ENCODE measurements around the gene MYBPC1. TPM values are rescaled to one million over a fixed set of nuclear protein-coding genes. Genes with fewer than 3 reads are reported as not detected.

The MYBPC1 gene
- total RNA-seq, 2 donors from 2014 or later = not detected

DNA sequence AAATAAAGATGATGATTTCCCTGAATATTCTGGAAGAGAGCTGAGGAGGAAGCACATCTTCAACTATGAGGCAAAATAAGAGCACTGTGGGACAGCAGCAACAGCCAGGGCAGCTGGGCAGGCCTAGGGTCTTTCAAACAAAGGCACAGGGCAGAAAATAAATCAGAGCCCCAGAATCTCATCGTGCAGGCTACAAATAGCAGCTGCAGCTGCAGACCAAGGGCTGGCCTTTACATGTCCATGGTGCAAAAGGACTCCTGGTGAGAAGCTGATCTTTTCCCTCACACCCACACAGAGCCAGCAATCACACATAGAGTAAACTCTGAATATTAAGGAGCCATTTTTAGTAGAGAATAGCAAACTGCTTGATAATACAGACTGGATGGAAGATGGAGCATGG lies 13.6 kb upstream of the MYBPC1 start:
- Mint-ChIP-seq H3K27ac (no peak overlapping the region), H3K27me3 (peaks cover 5 to 9% of the 10 kb centered on the region in 2 donors), H3K4me1 (ENCODE audit: low read depth in 2 of 2) (no peaks in the 10 kb centered on the region), H3K9me3 (no peaks in the 10 kb centered on the region), H3K4me3 (no peak overlapping the region), H3K36me3 (no peaks in the 10 kb centered on the region)
- DNase-seq (ENCODE audit: low spot score) (no peak), ATAC-seq (no peak)

DNA sequence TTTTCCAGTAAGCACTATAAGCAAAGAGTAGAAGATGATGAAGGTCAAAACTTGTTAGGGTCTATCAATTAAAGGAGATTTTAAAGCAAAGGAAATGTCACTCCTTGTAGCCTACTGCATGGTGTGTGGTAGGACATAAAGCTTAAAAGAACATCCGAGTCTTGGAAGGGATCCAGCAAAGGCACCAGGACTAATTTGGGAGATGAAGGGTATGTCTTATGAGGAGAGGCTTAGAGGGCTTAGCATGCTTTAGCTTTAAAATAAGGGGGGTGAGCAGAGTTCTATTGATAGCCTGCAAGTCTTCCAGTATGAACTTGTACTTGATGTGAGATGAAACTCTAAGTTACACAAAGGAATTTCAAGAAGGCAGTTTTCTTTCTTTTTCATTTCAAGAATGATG lies 11.8 kb upstream of the MYBPC1 start:
- peaks cover 11 to 14% of the 10 kb centered on the region in 2 donors for H3K27me3 Mint-ChIP-seq
- H3K27ac Mint-ChIP-seq = no peak overlapping the region
- H3K4me3 Mint-ChIP-seq = no peak overlapping the region
- DNase-seq (ENCODE audit: low spot score) = no peak
- H3K36me3 Mint-ChIP-seq = no peaks in the 10 kb centered on the region
- H3K4me1 Mint-ChIP-seq (ENCODE audit: low read depth in 2 of 2) = no peaks in the 10 kb centered on the region
- no peaks in the 10 kb centered on the region for H3K9me3 Mint-ChIP-seq
- ATAC-seq = no peak

DNA sequence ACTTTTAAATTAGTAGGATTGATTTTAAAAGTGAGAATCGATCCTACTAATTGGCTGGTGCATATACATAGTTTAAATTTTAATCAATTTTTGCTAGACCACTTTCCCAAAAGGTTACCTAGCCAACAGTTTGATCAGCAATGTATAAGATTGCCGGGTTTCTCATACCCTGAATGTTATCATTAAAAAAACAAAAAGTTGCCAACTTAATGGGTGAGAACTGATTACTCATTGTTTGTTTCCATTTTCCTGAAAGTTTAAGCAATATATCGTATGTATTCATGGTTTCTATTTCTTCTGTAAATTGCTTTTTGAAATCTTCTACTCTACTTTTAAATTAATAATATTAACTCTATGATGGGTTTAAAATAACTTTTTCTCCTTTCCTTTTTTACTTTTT lies 4.4 kb upstream of the MYBPC1 start:
- Mint-ChIP-seq H3K4me3 (no peak overlapping the region), H3K4me1 (ENCODE audit: low read depth in 2 of 2) (no peaks in the 10 kb centered on the region), H3K27ac (no peak overlapping the region), H3K27me3 (peaks cover 17 to 47% of the 10 kb centered on the region in 2 donors), H3K9me3 (no peaks in the 10 kb centered on the region), H3K36me3 (no peaks in the 10 kb centered on the region)
- DNase-seq (ENCODE audit: low spot score) (no peak), ATAC-seq (no peak)

DNA sequence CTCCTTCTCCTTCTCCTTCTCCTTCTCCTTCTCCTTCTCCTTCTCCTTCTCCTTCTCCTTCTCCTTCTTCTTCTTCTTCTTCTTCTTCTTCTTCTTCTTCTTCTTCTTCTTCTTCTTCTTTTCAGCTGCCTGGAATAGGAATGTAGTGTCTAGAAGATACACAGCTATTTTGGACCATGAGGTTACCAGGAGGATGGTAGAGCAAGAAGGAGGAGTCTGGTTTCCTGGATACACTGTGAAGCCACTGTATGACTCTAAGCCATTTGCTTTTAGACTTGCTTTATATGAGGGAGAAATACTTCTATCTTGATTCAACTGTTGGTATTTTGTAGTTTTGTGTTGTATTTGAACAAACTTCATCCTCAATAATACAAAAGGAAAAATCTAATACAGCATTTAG lies 3.0 kb upstream of the MYBPC1 start:
- Mint-ChIP-seq H3K36me3 (no peaks in the 10 kb centered on the region), H3K27me3 (peaks cover 17 to 47% of the 10 kb centered on the region in 2 donors), H3K27ac (no peak overlapping the region), H3K4me3 (no peak overlapping the region), H3K9me3 (no peaks in the 10 kb centered on the region), H3K4me1 (ENCODE audit: low read depth in 2 of 2) (no peaks in the 10 kb centered on the region)
- DNase-seq (ENCODE audit: low spot score) (no peak), ATAC-seq (no peak)

DNA sequence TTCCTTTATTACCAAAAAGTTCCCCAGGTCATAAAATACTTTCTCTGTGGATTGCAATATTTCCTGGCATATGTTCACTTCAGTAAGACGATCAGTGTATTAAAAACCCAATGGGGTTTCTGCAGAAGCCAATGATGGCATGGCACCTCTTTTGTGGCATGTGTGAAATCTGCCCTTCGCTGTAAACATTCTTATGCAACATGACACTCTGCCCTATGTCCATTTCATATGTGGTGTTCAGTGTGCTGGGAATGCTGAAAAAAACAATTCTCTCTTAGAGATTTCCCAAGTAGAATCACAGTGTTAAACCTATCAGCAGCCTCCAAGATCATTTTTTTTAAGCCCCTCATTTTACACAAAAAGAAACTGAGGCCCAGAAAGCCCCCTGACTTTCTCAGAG lies 2.3 kb upstream of the MYBPC1 start:
- DNase-seq (ENCODE audit: low spot score) (no peak), ATAC-seq (no peak)
- Mint-ChIP-seq H3K4me1 (ENCODE audit: low read depth in 2 of 2) (no peaks in the 10 kb centered on the region), H3K4me3 (no peak overlapping the region), H3K27ac (no peak overlapping the region), H3K36me3 (no peaks in the 10 kb centered on the region), H3K27me3 (peaks cover 16 to 46% of the 10 kb centered on the region in 2 donors), H3K9me3 (no peaks in the 10 kb centered on the region)

DNA sequence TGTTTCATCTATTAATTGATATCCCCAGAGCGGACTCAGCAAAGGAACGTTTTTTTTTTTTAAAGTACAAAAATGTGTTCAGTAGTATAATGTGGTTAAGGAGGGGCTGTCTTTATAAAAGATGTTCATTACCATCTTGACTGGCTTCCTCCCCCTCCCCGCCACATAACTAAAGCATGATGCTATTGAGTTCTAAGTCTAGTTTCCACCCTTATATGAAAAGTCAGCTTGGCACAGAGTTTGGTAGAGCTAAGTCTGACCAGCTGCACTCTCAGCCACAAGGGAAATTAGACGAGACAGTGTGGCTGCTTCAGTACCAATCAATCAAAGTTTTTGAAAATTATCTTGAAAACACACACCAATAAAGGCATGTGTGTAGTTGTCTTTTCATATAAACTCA lies 1.9 kb upstream of the MYBPC1 start:
- Mint-ChIP-seq H3K27ac (no peak overlapping the region), H3K36me3 (no peaks in the 10 kb centered on the region), H3K27me3 (peaks cover 11 to 41% of the 10 kb centered on the region in 2 donors), H3K4me1 (ENCODE audit: low read depth in 2 of 2) (no peaks in the 10 kb centered on the region), H3K4me3 (no peak overlapping the region), H3K9me3 (no peaks in the 10 kb centered on the region)
- ATAC-seq (no peak), DNase-seq (ENCODE audit: low spot score) (no peak)

DNA sequence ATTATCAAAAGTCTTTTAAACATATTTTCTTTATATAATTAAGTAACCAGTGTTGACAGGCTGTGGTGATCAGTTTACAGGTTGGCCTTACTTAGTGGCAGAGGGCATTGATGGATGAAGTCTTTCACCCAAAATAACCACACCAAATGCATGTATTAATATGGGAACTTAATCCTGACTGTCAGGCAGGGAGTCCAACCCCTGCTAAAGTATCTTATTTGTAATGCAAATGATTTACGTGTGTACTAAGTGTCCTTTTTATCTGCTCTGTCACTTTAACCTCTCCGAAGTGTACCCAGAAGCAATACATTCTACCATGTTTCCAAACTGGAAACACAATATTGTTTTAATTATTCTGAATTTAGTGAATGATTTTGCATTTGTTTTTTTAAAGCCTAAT lies 1.4 kb downstream of the MYBPC1 start:
- no peak for ATAC-seq
- DNase-seq (ENCODE audit: low spot score) = no peak
- Mint-ChIP-seq H3K9me3 (no peaks in the 10 kb centered on the region), H3K27me3 (peaks cover 5 to 29% of the 10 kb centered on the region in 2 donors), H3K36me3 (no peaks in the 10 kb centered on the region), H3K4me1 (ENCODE audit: low read depth in 2 of 2) (no peaks in the 10 kb centered on the region), H3K27ac (no peak overlapping the region), H3K4me3 (no peak overlapping the region)

DNA sequence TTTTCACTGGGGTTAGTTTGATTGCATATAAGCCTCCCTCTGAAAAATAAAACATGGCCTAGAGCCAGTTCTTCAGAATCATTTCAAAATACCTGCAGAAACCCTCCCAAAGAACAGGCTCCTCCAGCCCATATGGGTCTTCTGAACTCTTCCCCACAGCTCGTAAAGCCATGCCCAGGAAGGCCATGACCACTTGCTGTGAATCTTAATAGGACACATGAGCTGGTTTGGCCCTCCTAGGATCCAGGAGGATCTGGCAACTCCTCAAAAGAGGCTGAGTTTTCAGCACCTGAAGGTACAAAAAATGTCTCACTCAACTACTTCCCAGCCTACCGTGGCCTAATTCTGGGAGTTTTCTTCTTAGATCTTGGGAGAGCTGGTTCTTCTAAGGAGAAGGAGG lies 2.4 kb downstream of the MYBPC1 start:
- DNase-seq (ENCODE audit: low spot score) (no peak), ATAC-seq (no peak)
- Mint-ChIP-seq H3K9me3 (no peaks in the 10 kb centered on the region), H3K27me3 (peaks cover 2 to 19% of the 10 kb centered on the region in 2 donors), H3K36me3 (no peaks in the 10 kb centered on the region), H3K4me1 (ENCODE audit: low read depth in 2 of 2) (no peaks in the 10 kb centered on the region), H3K27ac (no peak overlapping the region), H3K4me3 (no peak overlapping the region)

DNA sequence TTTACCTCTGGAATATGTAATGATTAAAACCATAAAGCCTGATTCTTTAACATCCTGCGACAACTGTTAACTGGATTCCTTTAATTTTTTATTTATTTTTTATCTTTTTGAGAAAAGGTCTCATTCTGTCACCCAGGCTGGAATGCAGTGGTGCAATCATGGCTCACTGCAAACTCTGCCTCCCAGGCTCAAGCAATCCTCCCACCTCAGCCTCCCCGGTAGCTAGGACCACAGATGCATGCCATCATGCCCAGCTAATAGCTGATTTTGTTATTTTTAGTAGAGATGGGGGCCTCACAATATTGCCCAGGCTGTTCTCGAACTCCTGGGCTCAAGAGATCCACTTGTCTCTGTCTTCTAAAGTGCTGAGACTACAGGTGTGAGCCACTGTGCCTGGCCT lies 3.7 kb downstream of the MYBPC1 start:
- Mint-ChIP-seq H3K4me3 (no peak overlapping the region), H3K27me3 (peaks cover 2 to 12% of the 10 kb centered on the region in 2 donors), H3K36me3 (no peaks in the 10 kb centered on the region), H3K9me3 (no peaks in the 10 kb centered on the region), H3K4me1 (ENCODE audit: low read depth in 2 of 2) (no peaks in the 10 kb centered on the region), H3K27ac (no peak overlapping the region)
- ATAC-seq (no peak), DNase-seq (ENCODE audit: low spot score) (no peak)

DNA sequence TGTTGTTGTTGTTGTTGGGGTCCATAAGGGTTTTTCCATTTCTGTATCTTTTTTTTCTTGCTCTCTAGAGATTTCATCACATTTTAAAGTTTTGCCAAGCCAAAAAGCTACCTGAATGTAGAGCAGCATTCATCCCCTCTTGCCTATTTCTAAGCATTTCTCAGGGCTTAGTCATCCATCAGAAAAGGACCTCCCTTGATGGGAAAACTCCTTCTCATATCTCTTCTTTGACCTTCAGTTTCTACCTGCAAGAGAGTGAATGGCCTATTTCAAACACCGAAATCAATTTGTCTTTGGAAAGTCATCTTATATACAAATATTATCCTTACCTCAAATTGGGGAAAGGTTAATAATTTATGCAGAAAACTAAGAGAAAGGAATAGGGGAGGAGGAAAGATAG lies 4.5 kb downstream of the MYBPC1 start:
- Mint-ChIP-seq H3K4me3 (no peak overlapping the region), H3K9me3 (no peaks in the 10 kb centered on the region), H3K4me1 (ENCODE audit: low read depth in 2 of 2) (no peaks in the 10 kb centered on the region), H3K36me3 (no peaks in the 10 kb centered on the region), H3K27me3 (peaks cover 2 to 10% of the 10 kb centered on the region in 2 donors), H3K27ac (no peak overlapping the region)
- DNase-seq (ENCODE audit: low spot score) = no peak
- no peak for ATAC-seq

DNA sequence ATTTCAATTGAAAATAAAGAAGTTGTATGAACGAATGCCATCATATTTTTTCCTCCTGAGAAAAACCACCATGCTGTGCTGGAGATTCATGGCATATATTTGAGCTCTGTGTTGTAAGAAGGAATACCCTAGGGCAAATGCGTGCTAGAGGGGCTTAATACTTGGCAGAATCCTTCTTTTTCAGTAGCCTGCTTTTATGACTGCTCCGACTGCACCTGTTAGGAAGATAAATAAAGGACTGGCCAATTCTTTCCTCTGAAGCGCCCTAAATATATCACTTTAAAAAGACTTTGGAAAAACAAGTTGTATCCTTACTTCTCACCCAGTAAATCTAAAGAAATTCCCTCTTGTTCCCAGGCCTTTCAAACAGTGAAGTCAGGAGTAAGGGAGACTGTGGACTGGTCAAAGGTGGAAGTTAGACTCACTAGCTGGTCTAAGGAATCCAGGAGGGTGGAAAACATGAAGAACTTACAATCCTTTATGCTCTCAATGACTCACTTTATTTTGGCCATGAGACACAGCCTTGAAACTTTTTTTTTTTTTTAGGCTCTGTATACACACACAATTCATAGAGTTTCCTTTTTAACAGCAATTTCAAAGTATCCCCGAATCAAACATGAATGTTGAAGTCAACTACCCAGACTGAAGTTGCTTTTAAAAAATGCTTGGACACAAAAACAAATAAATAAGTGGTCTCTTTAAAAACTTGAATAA lies 5.2 kb downstream of the MYBPC1 start:
- H3K9me3 Mint-ChIP-seq = no peaks in the 10 kb centered on the region
- no peaks in the 10 kb centered on the region for H3K4me1 Mint-ChIP-seq (ENCODE audit: low read depth in 2 of 2)
- DNase-seq (ENCODE audit: low spot score) = no peak
- H3K4me3 Mint-ChIP-seq = no peak overlapping the region
- H3K27ac Mint-ChIP-seq = no peak overlapping the region
- peaks cover 0 to 4% of the 10 kb centered on the region in 2 donors for H3K27me3 Mint-ChIP-seq
- ATAC-seq = no peak
- no peaks in the 10 kb centered on the region for H3K36me3 Mint-ChIP-seq

DNA sequence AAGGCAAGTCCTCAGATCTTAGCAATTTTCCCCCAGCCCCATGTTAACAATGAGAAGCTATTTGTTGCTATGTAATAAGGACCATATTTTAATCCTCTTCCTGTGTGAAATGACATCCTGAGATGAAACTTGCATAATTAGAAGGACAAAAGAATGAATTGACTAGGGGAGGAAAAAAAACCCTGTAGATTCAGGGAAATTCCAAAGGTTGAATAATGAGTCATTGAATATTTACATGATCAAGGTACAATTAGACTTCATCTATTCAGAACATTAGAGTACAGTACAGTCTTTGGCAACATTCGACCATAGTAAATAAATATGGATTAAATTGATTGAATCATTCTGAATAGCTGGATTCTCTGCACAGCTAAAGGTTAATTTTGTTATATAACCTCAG lies 9.4 kb downstream of the MYBPC1 start:
- DNase-seq (ENCODE audit: low spot score) = no peak
- no peak overlapping the region for H3K27ac Mint-ChIP-seq

DNA sequence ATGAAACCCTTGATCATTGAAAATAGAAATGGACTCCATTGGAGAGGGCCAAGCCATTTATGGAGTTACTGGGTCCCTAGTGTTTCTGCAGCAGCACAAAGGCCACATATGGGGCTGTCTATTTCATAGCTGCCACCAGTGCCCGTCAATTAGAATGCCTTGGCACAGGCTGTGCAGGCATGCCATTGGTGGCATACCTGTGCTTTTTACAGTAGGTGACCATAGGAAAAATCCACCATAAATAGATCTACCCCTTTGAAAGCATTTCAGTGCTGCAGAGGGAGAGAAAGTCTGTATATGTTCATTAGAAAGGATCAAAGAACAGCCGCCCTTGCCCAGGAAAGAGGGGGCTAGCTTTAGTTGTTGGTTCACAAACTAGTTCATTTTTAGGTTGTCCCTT lies 13.1 kb downstream of the MYBPC1 start:
- Mint-ChIP-seq H3K4me1 (ENCODE audit: low read depth in 2 of 2) (no peaks in the 10 kb centered on the region), H3K4me3 (no peak overlapping the region), H3K9me3 (no peaks in the 10 kb centered on the region), H3K36me3 (no peaks in the 10 kb centered on the region), H3K27me3 (peaks cover 0 to 6% of the 10 kb centered on the region in 2 donors), H3K27ac (no peak overlapping the region)
- no peak for ATAC-seq
- DNase-seq (ENCODE audit: low spot score) = no peak

More for the DNA sequence above, 9.4 kb downstream of the MYBPC1 start:
- no peak overlapping the region for H3K4me3 Mint-ChIP-seq
- ATAC-seq = no peak
- no peaks in the 10 kb centered on the region for H3K9me3 Mint-ChIP-seq
- no peaks in the 10 kb centered on the region for H3K4me1 Mint-ChIP-seq (ENCODE audit: low read depth in 2 of 2)
- H3K27me3 Mint-ChIP-seq = peaks cover 0 to 4% of the 10 kb centered on the region in 2 donors
- no peaks in the 10 kb centered on the region for H3K36me3 Mint-ChIP-seq

DNA sequence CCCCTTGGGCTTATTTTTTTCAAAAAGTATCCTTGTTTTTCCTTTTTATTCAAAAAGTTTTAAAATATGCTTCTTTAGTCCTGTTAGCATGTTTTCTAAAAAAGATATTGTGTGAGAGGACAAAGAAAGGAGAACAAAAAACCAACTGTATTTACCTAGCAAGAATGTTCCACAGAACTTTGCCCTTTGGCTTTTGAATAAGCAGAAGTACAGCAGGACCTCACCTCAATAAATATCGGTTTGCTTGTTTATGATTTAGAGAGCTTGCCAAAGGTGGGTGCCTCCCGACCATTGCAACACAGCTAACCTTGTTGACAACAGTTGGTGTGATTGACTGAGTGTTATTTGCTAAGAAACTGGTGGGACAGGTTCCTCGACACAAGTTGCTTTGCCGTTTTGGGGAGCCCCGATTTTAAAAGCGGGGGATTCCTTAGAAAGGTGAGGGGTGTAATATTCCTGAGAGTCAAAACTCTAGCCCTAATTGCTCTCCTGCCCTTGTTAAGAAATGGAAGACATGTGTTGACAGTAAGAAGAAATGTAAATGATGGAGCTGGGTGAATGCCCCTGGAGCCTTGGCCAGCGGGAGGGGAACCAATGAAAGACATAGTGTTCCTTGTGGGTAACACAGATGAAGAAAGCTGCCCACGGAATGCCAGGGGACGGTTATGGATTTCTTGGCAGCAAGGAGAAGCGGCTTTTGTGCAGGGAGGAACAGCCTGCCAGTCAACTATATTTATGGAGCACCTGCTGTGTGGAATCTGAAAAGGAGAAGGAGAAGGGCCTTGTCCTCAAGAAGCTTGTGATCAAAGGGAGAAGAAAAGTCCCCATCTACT lies 13.7 kb downstream of the MYBPC1 start:
- Mint-ChIP-seq H3K27ac (no peak overlapping the region), H3K4me3 (no peak overlapping the region), H3K9me3 (no peaks in the 10 kb centered on the region), H3K36me3 (no peaks in the 10 kb centered on the region), H3K4me1 (ENCODE audit: low read depth in 2 of 2) (no peaks in the 10 kb centered on the region), H3K27me3 (peaks cover 0 to 6% of the 10 kb centered on the region in 2 donors)
- no peak for DNase-seq (ENCODE audit: low spot score)
- no peak for ATAC-seq
